Measurements from ENCODE around the gene LILRA2.

The LILRA2 gene

GRCh38 chr19:54530866-54531265, 42.7 kb upstream of the LILRA2 start:
- no peak for TF ChIP-seq GLIS3 (CRISPR knock-in tag; IDR thresholded peaks at IDR 0.05)
- TF ChIP-seq CSRNP3 (CRISPR knock-in tag; IDR thresholded peaks at IDR 0.05), result no peak

GRCh38 chr19:54532528-54532927, 41.1 kb upstream of the LILRA2 start:
- ATAC-seq, result no peak
- TF ChIP-seq TOX (CRISPR knock-in tag; IDR thresholded peaks at IDR 0.05; ENCODE audit: borderline replicate concordance) (no peak), SNAI2 (CRISPR knock-in tag; IDR thresholded peaks at IDR 0.05) (no peak), PATZ1 (CRISPR knock-in tag; IDR thresholded peaks at IDR 0.05; ENCODE audit: borderline replicate concordance) (no peak), CSDC2 (CRISPR knock-in tag; IDR thresholded peaks at IDR 0.05) (no peak), ZNF565 (CRISPR knock-in tag; conservative IDR thresholded peaks at IDR 0.05; ENCODE audit: low read depth) (no peak), OSR1 (CRISPR knock-in tag; IDR thresholded peaks at IDR 0.05) (no peak), ISL1 (CRISPR knock-in tag; IDR thresholded peaks at IDR 0.05) (no peak), PPARA (CRISPR knock-in tag; IDR thresholded peaks at IDR 0.05; ENCODE audit: borderline replicate concordance) (no peak), ZC3H10 (CRISPR knock-in tag; IDR thresholded peaks at IDR 0.05) (no peak), POU6F1 (CRISPR knock-in tag; IDR thresholded peaks at IDR 0.05; ENCODE audit: borderline replicate concordance, low read depth) (no peak), CSRNP3 (CRISPR knock-in tag; IDR thresholded peaks at IDR 0.05) (no peak), ZNF8 (CRISPR knock-in tag; IDR thresholded peaks at IDR 0.05) (no peak), RARB (CRISPR knock-in tag; IDR thresholded peaks at IDR 0.05) (no peak), GLIS3 (CRISPR knock-in tag; IDR thresholded peaks at IDR 0.05) (no peak), ZFP30 (CRISPR knock-in tag; IDR thresholded peaks at IDR 0.05) (no peak), ARNTL (CRISPR knock-in tag; IDR thresholded peaks at IDR 0.05; ENCODE audit: borderline replicate concordance, low read depth) (no peak), ZNF70 (CRISPR knock-in tag; IDR thresholded peaks at IDR 0.05) (no peak), CREB5 (CRISPR knock-in tag; IDR thresholded peaks at IDR 0.05; ENCODE audit: low read depth) (no peak), ZFP3 (CRISPR knock-in tag; IDR thresholded peaks at IDR 0.05) (no peak), ESRRG (CRISPR knock-in tag; IDR thresholded peaks at IDR 0.05) (no peak)

More at GRCh38 chr19:54530866-54531265, 42.7 kb upstream of the LILRA2 start:
- no peak for ATAC-seq

- TF ChIP-seq ZC3H10 (CRISPR knock-in tag; IDR thresholded peaks at IDR 0.05) (no peak), ZFP3 (CRISPR knock-in tag; IDR thresholded peaks at IDR 0.05) (no peak), ARNTL (CRISPR knock-in tag; IDR thresholded peaks at IDR 0.05; ENCODE audit: borderline replicate concordance, low read depth) (no peak), TCF4 (CRISPR knock-in tag; IDR thresholded peaks at IDR 0.05; ENCODE audit: borderline replicate concordance) (no peak), ZNF8 (CRISPR knock-in tag; IDR thresholded peaks at IDR 0.05) (no peak), GLIS3 (CRISPR knock-in tag; IDR thresholded peaks at IDR 0.05) (no peak), ZNF70 (CRISPR knock-in tag; IDR thresholded peaks at IDR 0.05) (no peak), PATZ1 (CRISPR knock-in tag; IDR thresholded peaks at IDR 0.05; ENCODE audit: borderline replicate concordance) (no peak), RARB (CRISPR knock-in tag; IDR thresholded peaks at IDR 0.05) (no peak), OSR1 (CRISPR knock-in tag; IDR thresholded peaks at IDR 0.05) (no peak), PPARA (CRISPR knock-in tag; IDR thresholded peaks at IDR 0.05; ENCODE audit: borderline replicate concordance) (no peak)
- ATAC-seq, result no peak
Observed at GRCh38 chr19:54533476-54533875, 40.1 kb upstream of the LILRA2 start.

Data from SK-N-SH treated with all-trans-retinoic acid at 6 μM for 48 hours (cell line).